Duodenal mucosa (tissue), 2 donors: ENCODE data around the gene KIF1B.
"Not testable (repeated sequence)": the region's sequence is repeated elsewhere in the genome, so short reads cannot be mapped to it uniquely, and the experiment has no call there.

ENCODE experiments used
- H3K27ac ChIP-seq: one replicate; pipeline ENCODE4 v1.7.0; 2013; ENCODE audit warnings: low read depth, low read length
- H3K27me3 ChIP-seq, 2 donors: one replicate each; pipeline ENCODE4 v1.7.0; 2013; ENCODE audit warnings: low read length in 2 of 2, control low read depth in 1 of 2; ENCODE audit not compliant: insufficient read depth in 2 of 2, control insufficient read depth in 1 of 2
- H3K36me3 ChIP-seq, 2 donors: one replicate each; pipeline ENCODE4 v1.7.0; 2013; ENCODE audit warnings: low read length in 2 of 2, control low read depth in 1 of 2; ENCODE audit not compliant: insufficient read depth in 2 of 2, control insufficient read depth in 1 of 2
- H3K4me1 ChIP-seq, 2 donors: one replicate each; pipeline ENCODE4 v1.7.0; 2013; ENCODE audit warnings: low read length in 2 of 2, control low read depth in 1 of 2; ENCODE audit not compliant: insufficient read depth in 2 of 2, control insufficient read depth in 1 of 2
- H3K4me3 ChIP-seq, 2 donors: one replicate each; pipeline ENCODE4 v1.7.0; 2013; ENCODE audit warnings: low read length in 2 of 2, low read depth in 1 of 2
- H3K9ac ChIP-seq, 2 donors: one replicate each; pipeline ENCODE4 v1.7.0; 2013; ENCODE audit warnings: low read length in 2 of 2, low read depth in 1 of 2
- H3K9me3 ChIP-seq, 2 donors: one replicate each; pipeline ENCODE4 v1.7.0; 2013; ENCODE audit warnings: low read length in 2 of 2, control low read depth in 1 of 2; ENCODE audit not compliant: control insufficient read depth in 1 of 2

The KIF1B gene

GRCh38 chr1:10232163-10232562 is 21.8 kb downstream of the KIF1B start:
- H3K4me3 ChIP-seq: no peak overlapping the region
- H3K9me3 ChIP-seq: no peaks in the 10 kb centered on the region
- no peaks in the 10 kb centered on the region for H3K4me1 ChIP-seq
- H3K27ac ChIP-seq: no peak overlapping the region
- peaks cover 0 to 4% of the 10 kb centered on the region in 2 donors for H3K36me3 ChIP-seq
- H3K9ac ChIP-seq: no peak overlapping the region
- no peaks in the 10 kb centered on the region for H3K27me3 ChIP-seq

DNA sequence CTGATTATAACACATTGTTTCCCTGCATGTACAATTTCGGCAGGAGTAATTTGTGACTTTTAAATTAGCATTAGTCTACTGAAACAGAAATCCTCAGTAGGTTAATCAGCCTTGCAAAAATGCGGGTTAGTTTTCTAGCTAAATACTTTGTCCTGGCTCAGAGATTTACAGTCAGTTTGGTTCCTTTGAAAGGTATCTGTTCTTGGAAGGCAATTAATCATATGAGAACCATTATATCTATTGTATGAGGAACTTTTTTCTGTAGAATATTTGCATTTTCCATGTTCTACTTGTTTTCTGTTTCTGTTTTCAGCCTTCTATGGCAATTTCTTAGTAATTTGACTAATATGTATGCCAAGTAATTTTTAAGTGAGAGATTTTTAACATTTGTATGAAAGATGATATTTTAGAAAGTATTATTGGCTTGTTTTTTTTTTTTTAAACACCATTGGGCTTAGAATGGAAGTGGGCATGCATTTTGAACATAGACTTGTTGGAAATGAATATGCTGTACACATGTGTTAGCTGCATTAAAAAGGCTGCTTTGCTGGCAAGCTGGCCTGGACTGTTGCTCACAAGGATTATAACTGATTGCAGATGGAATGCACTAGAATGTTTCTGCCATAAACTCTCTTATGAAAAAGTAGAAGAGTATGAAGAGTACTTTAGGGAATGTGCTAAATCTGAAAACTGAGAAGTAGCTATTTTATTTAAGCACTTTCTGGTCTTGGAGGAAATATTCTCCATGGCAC is 26.2 kb downstream of the KIF1B start:
- no peaks in the 10 kb centered on the region for H3K9me3 ChIP-seq
- no peaks in the 10 kb centered on the region for H3K27me3 ChIP-seq
- no peak overlapping the region for H3K27ac ChIP-seq
- no peak overlapping the region for H3K4me3 ChIP-seq
- H3K36me3 ChIP-seq: peaks cover 0 to 4% of the 10 kb centered on the region in 2 donors
- no peaks in the 10 kb centered on the region for H3K4me1 ChIP-seq
- no peak overlapping the region for H3K9ac ChIP-seq

DNA sequence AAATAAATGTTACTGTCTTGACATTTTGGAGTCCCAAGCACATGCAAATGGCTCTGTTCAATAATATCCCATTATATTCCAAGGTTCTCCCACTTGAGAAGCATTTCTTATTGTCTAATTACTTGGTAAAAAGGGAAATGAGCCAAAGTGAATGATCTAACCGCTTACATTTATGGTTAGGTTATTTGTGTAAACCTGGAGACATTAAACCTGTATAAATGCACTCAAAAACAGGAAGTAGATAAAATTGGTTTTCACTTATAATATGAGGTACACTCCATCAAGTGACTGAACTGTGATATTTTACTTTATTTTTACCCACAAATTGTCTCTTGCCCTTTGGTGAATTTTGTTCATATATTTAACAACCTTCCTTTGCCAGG is 26.8 kb downstream of the KIF1B start:
- Histone ChIP-seq H3K4me3 (no peak overlapping the region), H3K9ac (no peak overlapping the region), H3K27me3 (no peaks in the 10 kb centered on the region), H3K4me1 (no peaks in the 10 kb centered on the region), H3K27ac (no peak overlapping the region), H3K9me3 (no peaks in the 10 kb centered on the region), H3K36me3 (peaks cover 0 to 4% of the 10 kb centered on the region in 2 donors)

DNA sequence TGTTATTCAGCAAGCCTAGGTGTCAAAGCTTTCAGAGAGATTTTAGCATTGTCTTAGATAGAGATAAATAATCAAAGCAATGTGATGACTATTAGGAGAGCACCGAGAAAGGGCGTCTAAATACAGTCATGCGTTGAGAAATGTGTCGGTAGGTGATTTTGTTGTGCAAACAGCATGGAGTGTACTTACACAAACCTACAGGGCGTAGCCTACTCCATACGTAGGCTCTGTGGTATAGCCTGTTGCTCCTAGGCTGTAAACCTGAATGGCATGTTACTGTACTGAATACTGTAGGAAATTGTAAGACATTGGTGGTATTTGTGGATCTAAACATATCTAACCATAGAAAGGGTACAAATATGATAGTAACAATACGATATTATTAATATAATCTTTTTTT is 31.8 kb downstream of the KIF1B start:
- H3K27ac ChIP-seq: no peak overlapping the region
- H3K9ac ChIP-seq: no peak overlapping the region
- H3K36me3 ChIP-seq: no peaks in the 10 kb centered on the region
- no peaks in the 10 kb centered on the region for H3K9me3 ChIP-seq
- H3K4me3 ChIP-seq: no peak overlapping the region
- H3K4me1 ChIP-seq: peaks cover 11 to 14% of the 10 kb centered on the region in 2 donors
- H3K27me3 ChIP-seq: no peaks in the 10 kb centered on the region

DNA sequence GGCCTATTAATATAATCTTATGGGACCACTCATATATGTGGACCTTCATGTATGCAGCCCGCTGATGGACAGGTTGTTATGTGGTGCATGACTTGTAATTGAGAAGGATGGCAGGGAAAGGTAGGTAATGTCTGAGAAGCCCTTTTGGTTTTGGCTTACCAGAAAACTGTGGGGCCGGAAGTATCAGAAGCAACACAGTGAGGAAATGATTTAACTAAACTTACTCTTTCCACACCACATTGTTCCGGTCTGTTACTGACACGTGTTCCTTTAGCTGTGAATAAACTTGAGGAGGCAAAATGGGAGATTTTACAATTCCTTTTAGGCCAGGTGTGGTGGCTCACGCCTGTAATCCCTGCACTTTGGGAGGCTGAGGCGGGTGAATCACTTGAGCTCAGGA is 32.4 kb downstream of the KIF1B start:
- Histone ChIP-seq H3K27ac (no peak overlapping the region), H3K9me3 (no peaks in the 10 kb centered on the region), H3K4me3 (no peak overlapping the region), H3K27me3 (no peaks in the 10 kb centered on the region), H3K4me1 (peaks cover 11 to 14% of the 10 kb centered on the region in 2 donors), H3K9ac (no peak overlapping the region), H3K36me3 (no peaks in the 10 kb centered on the region)

DNA sequence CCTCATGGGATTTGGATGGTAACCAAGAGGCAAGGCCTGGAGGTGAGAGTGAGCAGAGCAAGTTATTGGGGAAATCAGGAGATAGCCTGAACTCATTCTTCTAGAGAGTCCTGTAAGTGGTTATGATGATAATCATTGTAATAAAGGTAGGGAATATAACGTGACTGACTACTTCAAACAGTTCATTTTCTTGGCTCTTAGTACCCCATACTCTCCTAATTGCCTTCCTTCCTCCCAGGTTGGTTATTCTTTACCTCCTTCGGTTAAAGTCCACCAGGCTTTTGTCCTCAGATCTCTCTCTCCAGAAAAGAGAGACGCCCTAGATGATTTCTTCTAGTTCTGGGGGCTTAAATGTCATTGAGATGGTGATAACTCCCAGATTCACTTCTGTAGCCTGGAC is 35.3 kb downstream of the KIF1B start:
- Histone ChIP-seq H3K4me1 (peaks cover 11 to 14% of the 10 kb centered on the region in 2 donors), H3K36me3 (no peaks in the 10 kb centered on the region), H3K9me3 (no peaks in the 10 kb centered on the region), H3K9ac (no peak overlapping the region), H3K4me3 (no peak overlapping the region), H3K27me3 (no peaks in the 10 kb centered on the region), H3K27ac (no peak overlapping the region)

DNA sequence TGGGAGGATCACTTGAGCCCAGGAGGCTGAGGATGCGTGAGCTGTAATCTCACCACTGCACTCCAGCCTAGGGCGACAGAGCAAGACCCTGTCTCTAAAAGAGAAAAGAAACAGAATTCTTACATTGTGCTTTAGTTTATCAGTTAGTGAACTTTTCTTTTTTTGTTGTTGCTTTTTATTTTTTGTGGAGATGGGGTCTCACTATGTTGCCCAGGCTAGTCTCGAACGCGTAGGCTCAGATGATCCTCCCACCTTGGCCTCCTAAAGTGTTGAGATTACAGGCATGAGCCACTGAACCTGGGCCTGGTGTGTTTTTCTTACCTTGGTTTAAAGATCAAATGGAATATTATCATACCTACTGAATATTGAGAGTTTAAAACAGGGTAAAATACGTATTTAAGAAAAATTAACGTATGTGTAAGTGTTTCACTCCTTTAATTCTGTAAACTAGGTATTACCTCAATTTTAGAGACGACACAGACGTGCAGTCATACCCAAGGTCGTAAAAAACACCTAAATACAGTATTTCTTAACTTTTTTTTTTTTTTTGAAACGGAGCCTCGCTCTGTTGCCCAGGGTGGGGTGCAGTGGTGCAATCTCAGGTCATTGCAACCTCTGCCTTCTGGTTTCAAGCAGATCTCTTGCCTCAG is 39.6 kb downstream of the KIF1B start:
- H3K9ac ChIP-seq: no peak overlapping the region
- peaks cover 26 to 27% of the 10 kb centered on the region in 2 donors for H3K4me1 ChIP-seq

DNA sequence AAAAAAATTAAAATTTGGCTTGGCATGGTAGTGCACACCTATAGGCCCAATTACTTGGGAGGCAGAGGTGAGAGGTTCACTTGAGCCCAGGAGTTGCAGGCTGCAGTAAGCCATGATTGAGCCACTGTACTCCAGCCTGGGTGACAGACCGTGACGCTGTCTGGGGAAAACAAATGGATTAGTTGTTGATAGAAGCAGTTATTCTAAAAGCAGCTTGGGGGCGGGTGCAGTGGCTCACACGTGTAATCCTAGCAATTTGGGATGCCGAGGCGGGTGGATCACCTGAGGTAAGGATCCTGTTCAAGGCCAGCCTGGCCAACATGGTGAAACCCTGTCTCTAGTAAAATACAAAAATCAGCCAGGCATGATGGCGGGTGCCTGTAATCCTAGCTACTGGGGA is 40.3 kb downstream of the KIF1B start:
- H3K9ac ChIP-seq: no peak overlapping the region
- H3K36me3 ChIP-seq: no peaks in the 10 kb centered on the region
- H3K4me3 ChIP-seq: no peak overlapping the region
- H3K4me1 ChIP-seq: peaks cover 19 to 20% of the 10 kb centered on the region in 2 donors
- no peaks in the 10 kb centered on the region for H3K27me3 ChIP-seq
- H3K27ac ChIP-seq: no peak overlapping the region
- no peaks in the 10 kb centered on the region for H3K9me3 ChIP-seq

More for the DNA sequence above, 39.6 kb downstream of the KIF1B start:
- Histone ChIP-seq H3K36me3 (no peaks in the 10 kb centered on the region), H3K4me3 (no peak overlapping the region), H3K27me3 (no peaks in the 10 kb centered on the region), H3K27ac (no peak overlapping the region), H3K9me3 (no peaks in the 10 kb centered on the region)

DNA sequence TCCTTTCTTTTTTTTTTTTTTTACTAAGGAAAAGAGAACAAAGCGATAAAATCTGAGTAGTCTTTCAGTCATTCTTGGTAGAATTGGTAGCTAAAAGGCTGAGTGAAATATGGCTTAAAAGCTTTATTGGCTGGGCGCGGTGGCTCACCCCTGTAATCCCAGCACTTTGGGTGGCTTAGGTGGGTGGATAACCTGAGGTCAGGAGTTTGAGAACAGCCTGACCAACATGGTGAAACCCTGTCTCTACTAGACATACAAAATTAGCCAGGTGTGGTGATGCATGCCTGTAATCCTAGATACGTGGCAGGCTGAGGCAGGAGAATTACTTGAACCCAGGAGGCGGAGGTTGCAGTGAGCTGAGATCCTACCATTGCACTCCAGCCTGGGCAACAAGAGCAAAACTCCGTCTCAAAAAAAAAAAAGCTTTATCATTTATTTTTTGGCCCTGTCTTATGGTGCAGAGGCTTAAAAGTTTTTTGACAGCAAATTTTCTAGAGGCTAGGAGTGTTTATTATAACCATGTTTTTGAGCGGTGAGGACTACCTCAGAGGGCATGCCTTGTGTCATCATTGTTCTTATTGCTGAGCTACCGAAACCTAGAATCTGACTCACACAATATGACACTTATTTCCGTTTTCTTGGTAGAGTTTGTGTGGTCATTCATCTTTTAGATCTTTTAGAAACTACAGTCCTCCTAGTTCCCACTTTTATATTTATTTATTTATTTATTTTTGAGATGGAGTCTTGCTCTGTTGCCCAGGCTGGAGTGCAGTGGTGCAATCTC is 41.1 kb downstream of the KIF1B start:
- not testable (repeated sequence) for H3K9ac ChIP-seq, H3K36me3 ChIP-seq, H3K4me3 ChIP-seq, H3K27ac ChIP-seq, H3K9me3 ChIP-seq, H3K27me3 ChIP-seq
- H3K4me1 ChIP-seq: peaks cover 14 to 17% of the 10 kb centered on the region in 2 donors

- no peaks in the 10 kb centered on the region for H3K36me3 ChIP-seq
- no peak overlapping the region for H3K27ac ChIP-seq
- H3K9ac ChIP-seq: no peak overlapping the region
- H3K4me1 ChIP-seq: peaks cover 17 to 19% of the 10 kb centered on the region in 2 donors
- H3K4me3 ChIP-seq: no peak overlapping the region
- H3K27me3 ChIP-seq: no peaks in the 10 kb centered on the region
- no peaks in the 10 kb centered on the region for H3K9me3 ChIP-seq
Observed at GRCh38 chr1:10252508-10252907, 42.1 kb downstream of the KIF1B start.
